NCI-H1436 treated with DMSO at 0.1 percent for 48 hours (cell line): ENCODE results near the gene BMP8A.
"Not testable (repeated sequence)": the region's sequence is repeated elsewhere in the genome, so short reads cannot be mapped to it uniquely, and the experiment has no call there.

ENCODE experiments used
- DNase-seq: peaks from one replicate; lab custom pipeline; 2025; lab: John Stamatoyannopoulos, UW

Gene BMP8A

GRCh38 chr1:39491146-39491921, at the start of gene BMP8A:
Gene BMP8A (plus strand): TSS chr1:39491636. CDS start chr1:39491992, 356 bp downstream.
- DNase-seq = no peak

- DNase-seq = no peak
Observed at GRCh38 chr1:39441797-39442196, 49.6 kb upstream of the BMP8A start.

GRCh38 chr1:39445573-39445972, 45.9 kb upstream of the BMP8A start:
- DNase-seq = no peak

- DNase-seq = no peak
Observed at GRCh38 chr1:39446986-39447567, 44.4 kb upstream of the BMP8A start.

- DNase-seq = not testable (repeated sequence)
Observed at GRCh38 chr1:39450041-39450440, 41.4 kb upstream of the BMP8A start.

- no peak for DNase-seq
Observed at GRCh38 chr1:39450956-39451606, 40.4 kb upstream of the BMP8A start.

GRCh38 chr1:39452081-39452480, 39.4 kb upstream of the BMP8A start:
- DNase-seq = no peak

- no peak for DNase-seq
Observed at GRCh38 chr1:39452540-39452939, 38.9 kb upstream of the BMP8A start.

GRCh38 chr1:39453603-39454002, 37.8 kb upstream of the BMP8A start:
- no peak for DNase-seq

GRCh38 chr1:39458991-39459390, 32.4 kb upstream of the BMP8A start:
- no peak for DNase-seq

- DNase-seq = no peak
Observed at GRCh38 chr1:39462074-39462473, 29.4 kb upstream of the BMP8A start.

- no peak for DNase-seq
Observed at GRCh38 chr1:39466413-39467107, 24.9 kb upstream of the BMP8A start.

- DNase-seq = not testable (repeated sequence)
Observed at GRCh38 chr1:39467108-39467720, 24.2 kb upstream of the BMP8A start.

GRCh38 chr1:39469150-39469549, 22.3 kb upstream of the BMP8A start:
- no peak for DNase-seq

- no peak for DNase-seq
Observed at GRCh38 chr1:39470040-39470439, 21.4 kb upstream of the BMP8A start.

GRCh38 chr1:39472826-39473225, 18.6 kb upstream of the BMP8A start:
- no peak for DNase-seq

GRCh38 chr1:39473324-39473723, 18.1 kb upstream of the BMP8A start:
- no peak for DNase-seq

GRCh38 chr1:39474810-39475209, 16.6 kb upstream of the BMP8A start:
- no peak for DNase-seq

- not testable (repeated sequence) for DNase-seq
Observed at GRCh38 chr1:39475551-39475950, 15.9 kb upstream of the BMP8A start.

GRCh38 chr1:39478126-39478915, 13.1 kb upstream of the BMP8A start:
- no peak for DNase-seq

GRCh38 chr1:39481289-39481688, 10.1 kb upstream of the BMP8A start:
- no peak for DNase-seq
